ENCODE data around the gene CNFN.
"Not testable (repeated sequence)": the region's sequence is repeated elsewhere in the genome, so short reads cannot be mapped to it uniquely, and the experiment has no call there.

The CNFN gene

GRCh38 chr19:42349378-42350107, 40.6 kb downstream of the CNFN start:
- DNase-seq (ENCODE audit: low read depth) = no peak

GRCh38 chr19:42348211-42348610, 41.9 kb downstream of the CNFN start:
- DNase-seq (ENCODE audit: low read depth) = no peak

- DNase-seq (ENCODE audit: low read depth) = peak; percentile 21
These were observed 44.8 kb downstream of the CNFN start for GRCh38 chr19:42345191-42345812.

GRCh38 chr19:42344336-42344893, 45.7 kb downstream of the CNFN start:
- DNase-seq (ENCODE audit: low read depth) = no peak

- no peak for DNase-seq (ENCODE audit: low read depth)
These were observed 46.6 kb downstream of the CNFN start for GRCh38 chr19:42343344-42344110.

GRCh38 chr19:42339922-42340321, 50.2 kb downstream of the CNFN start:
- not testable (repeated sequence) for DNase-seq (ENCODE audit: low read depth)

GRCh38 chr19:42339126-42339860, 50.8 kb downstream of the CNFN start:
- not testable (repeated sequence) for DNase-seq (ENCODE audit: low read depth)
